Ishikawa (cell line): ENCODE data around the gene CD27.
A peak's percentile ranks its signal among the peaks of the same experiment; 100 is the strongest.

Experiments
- CEBPB ChIP-seq: IDR thresholded peaks from 2 replicates; pipeline ENCODE4 v1.6.1; 2012
- CREB1 ChIP-seq: IDR thresholded peaks from 2 replicates; pipeline ENCODE4 v1.6.1; 2012; ENCODE audit warnings: low read depth
- EGR1 ChIP-seq: IDR thresholded peaks from 2 replicates; pipeline ENCODE4 v1.6.1; 2012
- EP300 ChIP-seq: IDR thresholded peaks from 2 replicates; pipeline ENCODE4 v1.6.1; 2012; ENCODE audit warnings: borderline replicate concordance
- FOXM1 ChIP-seq: IDR thresholded peaks from 2 replicates; pipeline ENCODE4 v1.6.1; 2012; ENCODE audit warnings: low read depth, borderline replicate concordance
- NFIC ChIP-seq: IDR thresholded peaks from 2 replicates; pipeline ENCODE4 v1.6.1; 2012
- RAD21 ChIP-seq: IDR thresholded peaks from 2 replicates; pipeline ENCODE4 v1.6.1; 2012; ENCODE audit warnings: low read depth
- REST ChIP-seq: IDR thresholded peaks from 2 replicates; pipeline ENCODE4 v1.6.1; 2012; ENCODE audit warnings: low read depth, mild to moderate bottlenecking
- TAF1 ChIP-seq: IDR thresholded peaks from 2 replicates; pipeline ENCODE4 v1.6.1; 2012; ENCODE audit warnings: low read depth, mild to moderate bottlenecking
- TCF12 ChIP-seq: IDR thresholded peaks from 2 replicates; pipeline ENCODE4 v1.6.1; 2012; ENCODE audit warnings: low read depth
- TEAD4 ChIP-seq: IDR thresholded peaks from 2 replicates; pipeline ENCODE4 v1.6.1; 2012
- YY1 ChIP-seq: IDR thresholded peaks from 2 replicates; pipeline ENCODE4 v1.6.1; 2012; ENCODE audit warnings: low read depth
- ZBTB7A ChIP-seq: IDR thresholded peaks from 2 replicates; pipeline ENCODE4 v1.6.1; 2012; ENCODE audit warnings: low read depth
- TF ChIP-seq, protein P1 (sequence below): IDR thresholded peaks from 2 replicates; pipeline ENCODE4 v1.6.1; 2012
- TF ChIP-seq, protein P2 (sequence below): IDR thresholded peaks from 2 replicates; pipeline ENCODE4 v1.6.1; 2012

Gene CD27

GRCh38 chr12:6469609-6470374 lies 25.0 kb downstream of the CD27 start:
- TF ChIP-seq EGR1, result no peak
- no peak for TF ChIP-seq TEAD4
- TF ChIP-seq NFIC, result no peak
- no peak for TF ChIP-seq CREB1
- no peak for TF ChIP-seq ZBTB7A
- no peak for TF ChIP-seq YY1

- TF ChIP-seq ZBTB7A (peak; percentile 83; the same call in 1 of the 2 replicates), YY1 (peak; percentile 85), CREB1 (0 out of 2 replicates have a peak, but pooled peaks have one; percentile 2), RAD21 (no peak; the same call in 1 of the 2 replicates), EGR1 (no peak), NFIC (0 out of 2 replicates have a peak, but pooled peaks have one; percentile 33), CEBPB (peak; percentile 82), TEAD4 (peak; percentile 33), TAF1 (peak; percentile 91)
- TF ChIP-seq, protein P1, sequence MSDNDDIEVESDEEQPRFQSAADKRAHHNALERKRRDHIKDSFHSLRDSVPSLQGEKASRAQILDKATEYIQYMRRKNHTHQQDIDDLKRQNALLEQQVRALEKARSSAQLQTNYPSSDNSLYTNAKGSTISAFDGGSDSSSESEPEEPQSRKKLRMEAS, result peak; percentile 89; the same call in 1 of the 2 replicates
Observed at GRCh38 chr12:6470375-6471163, 25.8 kb downstream of the CD27 start, which contains the start of gene VAMP1. Gene VAMP1 (minus strand): TSS chr12:6470677. CDS start chr12:6470531, 146 bp downstream.

DNA sequence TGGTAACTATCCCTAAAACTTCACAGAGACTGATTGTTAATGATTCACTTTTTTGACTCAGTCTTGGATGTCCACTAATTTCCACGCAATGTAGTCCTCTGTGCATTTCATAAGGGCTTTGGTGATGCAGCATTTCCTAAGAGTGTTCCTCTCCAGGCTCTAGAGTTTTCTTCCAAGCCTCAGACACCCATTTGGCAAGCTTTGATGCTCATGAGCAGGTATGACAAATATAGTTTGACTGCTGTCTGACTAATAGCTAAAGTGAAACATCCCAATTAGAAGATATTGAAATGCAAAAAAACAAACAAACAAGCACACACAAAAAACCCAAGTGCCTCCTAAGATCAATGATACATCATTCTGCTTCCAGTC lies 27.2 kb downstream of the CD27 start:
- TF ChIP-seq TAF1, result no peak
- TF ChIP-seq, protein P1, result no peak
- TF ChIP-seq YY1, result no peak
- no peak for TF ChIP-seq REST
- TF ChIP-seq RAD21, result no peak
- TF ChIP-seq ZBTB7A, result no peak

DNA sequence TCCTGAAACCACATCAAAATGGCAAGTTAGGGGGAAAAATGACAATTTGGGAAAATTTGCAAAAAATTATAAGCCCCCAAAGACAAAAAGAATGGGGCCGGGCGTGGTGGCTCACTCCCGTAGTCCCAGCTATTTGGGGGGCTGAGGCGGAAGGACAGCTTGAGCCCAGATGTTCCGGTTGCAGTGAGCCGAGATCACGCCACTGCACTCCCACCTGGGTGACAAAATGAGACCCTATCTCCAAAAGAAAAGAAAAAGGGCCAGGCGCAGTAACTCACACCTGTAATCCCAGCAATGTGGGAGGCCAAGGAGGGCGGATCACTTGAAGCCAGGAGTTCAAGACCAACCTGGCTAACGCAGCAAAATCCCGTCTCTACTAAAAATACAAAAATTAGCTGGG lies 27.7 kb downstream of the CD27 start:
- TF ChIP-seq EP300 (no peak), CEBPB (no peak), ZBTB7A (no peak), CREB1 (no peak), TEAD4 (no peak), NFIC (no peak), TCF12 (no peak), EGR1 (no peak), TAF1 (no peak), REST (no peak), RAD21 (no peak), YY1 (no peak), FOXM1 (no peak)
- TF ChIP-seq, protein P1, result no peak
- TF ChIP-seq, protein P2, sequence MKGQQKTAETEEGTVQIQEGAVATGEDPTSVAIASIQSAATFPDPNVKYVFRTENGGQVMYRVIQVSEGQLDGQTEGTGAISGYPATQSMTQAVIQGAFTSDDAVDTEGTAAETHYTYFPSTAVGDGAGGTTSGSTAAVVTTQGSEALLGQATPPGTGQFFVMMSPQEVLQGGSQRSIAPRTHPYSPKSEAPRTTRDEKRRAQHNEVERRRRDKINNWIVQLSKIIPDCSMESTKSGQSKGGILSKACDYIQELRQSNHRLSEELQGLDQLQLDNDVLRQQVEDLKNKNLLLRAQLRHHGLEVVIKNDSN, result no peak

DNA sequence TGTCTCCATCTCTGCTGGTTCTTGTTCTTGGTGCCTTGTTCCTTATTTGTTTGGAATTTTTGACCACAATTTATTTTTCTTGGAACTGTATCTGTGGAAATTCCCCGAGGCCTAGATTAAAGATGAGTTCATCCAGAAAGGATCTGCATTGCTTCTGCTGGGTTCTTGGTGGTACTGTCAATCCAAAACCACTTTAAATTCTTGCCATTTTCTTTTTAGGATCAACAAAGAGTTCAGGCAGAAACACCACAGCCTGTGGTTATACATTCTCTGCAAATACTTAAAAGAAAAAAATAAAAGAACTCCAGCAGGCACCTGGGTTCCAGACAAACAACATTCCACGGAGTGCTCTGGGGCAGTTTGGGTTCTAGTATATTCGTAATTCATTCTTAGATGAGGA lies 31.7 kb downstream of the CD27 start:
- no peak for TF ChIP-seq FOXM1
- no peak for TF ChIP-seq TEAD4
- TF ChIP-seq TAF1, result no peak
- no peak for TF ChIP-seq RAD21
- no peak for TF ChIP-seq EP300
- TF ChIP-seq TCF12, result no peak
- no peak for TF ChIP-seq NFIC
- TF ChIP-seq CEBPB, result no peak
- TF ChIP-seq YY1, result no peak
- TF ChIP-seq, protein P2, result no peak
